HG02973 (cell line): ENCODE results near the gene RASL10A.

ENCODE experiments used
- ATAC-seq: cut with Tn5 transposase; IDR thresholded peaks from one replicate; pipeline ENCODE4 v1.9.1; 2021; ENCODE audit warnings: moderate library complexity; ENCODE audit not compliant: unreplicated experiment

RASL10A gene

GRCh38 chr22:29306835-29307595 is 8.5 kb downstream of the RASL10A start:
- ATAC-seq, result no peak

- ATAC-seq, result no peak
Measured at GRCh38 chr22:29306175-29306834, 9.2 kb downstream of the RASL10A start, which contains the start of gene GAS2L1. Gene GAS2L1 (plus strand): TSS chr22:29306650. CDS start chr22:29308106, 1,456 bp downstream.

- ATAC-seq, result no peak
Measured at GRCh38 chr22:29305836-29306174, 9.7 kb downstream of the RASL10A start.

- no peak for ATAC-seq
Measured at GRCh38 chr22:29302681-29303465, 12.6 kb downstream of the RASL10A start.

- ATAC-seq, result no peak
Measured at GRCh38 chr22:29302402-29302680, 13.2 kb downstream of the RASL10A start.

- no peak for ATAC-seq
Measured at GRCh38 chr22:29301716-29302401, 13.6 kb downstream of the RASL10A start.

GRCh38 chr22:29300807-29301601 is 14.5 kb downstream of the RASL10A start:
- ATAC-seq, result no peak

GRCh38 chr22:29300467-29300806 is 15.1 kb downstream of the RASL10A start:
- no peak for ATAC-seq

GRCh38 chr22:29299136-29299900 is 16.2 kb downstream of the RASL10A start:
- ATAC-seq, result no peak

GRCh38 chr22:29298641-29299040 is 16.9 kb downstream of the RASL10A start:
- ATAC-seq, result no peak

- no peak for ATAC-seq
Measured at GRCh38 chr22:29292379-29292778, 23.1 kb downstream of the RASL10A start.

GRCh38 chr22:29291215-29291614 is 24.3 kb downstream of the RASL10A start:
- ATAC-seq, result no peak

- ATAC-seq, result no peak
Measured at GRCh38 chr22:29290061-29290460, 25.4 kb downstream of the RASL10A start.

GRCh38 chr22:29288837-29289236 is 26.7 kb downstream of the RASL10A start:
- no peak for ATAC-seq

- ATAC-seq, result no peak
Measured at GRCh38 chr22:29284196-29284595, 31.3 kb downstream of the RASL10A start.

- ATAC-seq, result no peak
Measured at GRCh38 chr22:29277927-29278326, 37.6 kb downstream of the RASL10A start.

GRCh38 chr22:29275819-29276565 is 39.5 kb downstream of the RASL10A start:
- ATAC-seq, result no peak

- no peak for ATAC-seq
Measured at GRCh38 chr22:29275167-29275566, 40.3 kb downstream of the RASL10A start.

- ATAC-seq, result no peak
Measured at GRCh38 chr22:29272624-29273023, 42.9 kb downstream of the RASL10A start.
